CMK (cell line): Measurements from ENCODE around the gene VRK1.

Experiments used
- DNase-seq: peaks from one replicate; pipeline ENCODE4 v3.0.0-alpha.2; 2010; ENCODE audit warnings: low read depth

Gene VRK1

DNA sequence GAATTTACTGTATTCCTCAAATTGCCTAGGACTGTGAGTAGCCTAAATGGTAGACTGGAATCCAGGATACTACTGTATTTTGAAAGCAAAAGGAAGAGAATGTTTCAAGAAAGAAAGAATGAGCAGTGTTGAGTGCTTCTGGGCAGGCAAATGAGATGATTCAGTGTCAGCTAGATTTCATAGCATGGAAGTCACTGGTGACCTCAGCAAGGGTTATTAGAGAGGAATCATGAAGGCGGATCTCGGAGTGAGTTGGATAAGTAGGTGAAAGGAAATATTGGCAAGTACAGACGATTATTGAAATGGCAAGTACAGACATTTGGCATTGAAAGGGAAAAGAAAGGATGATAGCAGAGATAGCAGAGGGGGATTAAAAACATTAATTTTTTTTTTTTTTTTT lies 27.1 kb downstream of the VRK1 start:
- no peak for DNase-seq

DNA sequence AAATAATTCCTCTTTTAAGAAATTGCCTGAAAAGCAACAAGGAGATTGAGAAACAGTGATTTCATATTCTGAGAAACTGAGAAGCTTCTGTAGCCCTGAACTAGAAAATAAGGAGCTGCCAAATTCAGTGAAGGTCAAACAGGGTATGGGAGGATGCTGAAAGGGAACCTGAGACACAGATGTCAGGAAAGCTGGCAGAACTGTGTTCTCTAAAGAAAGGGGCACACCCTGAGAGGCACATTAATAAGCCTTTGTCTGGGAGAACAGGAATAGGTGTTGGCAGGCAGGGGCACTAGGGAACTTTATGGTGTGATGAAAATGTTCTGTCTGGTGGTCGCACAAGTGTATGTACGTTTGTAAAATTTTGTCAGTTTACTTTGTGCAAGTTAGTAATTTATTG lies 29.6 kb downstream of the VRK1 start:
- no peak for DNase-seq

DNA sequence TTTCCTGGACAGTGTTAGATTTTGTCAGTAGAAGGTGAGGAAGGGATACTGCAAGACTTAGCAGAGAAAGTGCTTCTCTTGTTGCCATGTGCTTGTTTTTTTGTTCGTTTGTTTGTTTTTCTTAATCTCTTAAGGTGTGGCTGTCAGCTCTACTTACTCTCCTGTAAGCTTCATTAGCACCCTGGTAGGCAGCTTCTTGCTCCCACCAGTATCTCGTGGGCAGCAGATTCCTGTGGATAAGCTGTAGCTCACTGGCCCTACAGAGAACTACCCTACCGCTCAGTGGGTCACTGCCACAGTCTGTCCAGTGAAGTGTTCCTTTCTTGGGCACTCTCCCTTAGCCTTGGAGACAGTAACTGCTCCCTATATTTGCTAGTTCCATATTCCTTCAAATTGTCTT lies 30.1 kb downstream of the VRK1 start:
- no peak for DNase-seq

DNA sequence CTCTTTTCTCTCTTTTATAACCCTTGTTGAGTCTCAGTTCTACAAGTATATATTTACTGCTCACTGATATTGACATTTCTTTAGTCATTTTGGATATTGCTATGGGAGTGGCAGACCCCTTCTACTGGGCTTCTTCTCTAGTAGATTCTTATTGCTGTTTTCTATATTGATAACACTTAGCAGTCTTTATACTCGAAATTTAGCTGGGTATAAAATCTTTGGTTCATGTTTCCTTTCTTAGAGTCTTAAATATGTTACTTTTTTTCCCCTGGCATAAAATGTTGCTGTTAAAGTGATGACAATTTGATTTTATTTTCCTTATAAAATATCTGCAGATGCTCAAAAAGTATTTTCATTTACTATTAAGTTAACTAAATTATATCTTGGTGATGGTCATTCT lies 32.6 kb downstream of the VRK1 start:
- no peak for DNase-seq

DNA sequence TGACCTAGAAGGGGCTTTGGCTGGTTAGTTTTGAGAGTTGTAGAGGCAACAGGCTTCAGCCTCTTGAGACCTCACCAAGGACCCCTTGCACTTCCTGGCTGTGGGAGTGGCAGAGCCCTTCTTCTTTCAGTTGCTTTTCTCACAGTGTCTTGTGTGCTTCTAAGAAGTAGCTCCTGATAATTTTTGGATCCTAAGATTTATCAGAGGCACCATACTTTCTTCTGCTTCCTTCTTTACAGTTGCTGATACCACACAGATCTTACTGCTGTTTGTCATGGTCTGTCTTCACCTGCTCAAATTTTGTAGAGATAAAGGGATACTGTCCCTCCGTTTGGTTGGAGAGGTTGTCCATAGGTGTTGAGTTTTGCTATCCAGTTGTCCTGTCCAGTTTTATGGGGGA lies 33.8 kb downstream of the VRK1 start:
- DNase-seq = no peak

DNA sequence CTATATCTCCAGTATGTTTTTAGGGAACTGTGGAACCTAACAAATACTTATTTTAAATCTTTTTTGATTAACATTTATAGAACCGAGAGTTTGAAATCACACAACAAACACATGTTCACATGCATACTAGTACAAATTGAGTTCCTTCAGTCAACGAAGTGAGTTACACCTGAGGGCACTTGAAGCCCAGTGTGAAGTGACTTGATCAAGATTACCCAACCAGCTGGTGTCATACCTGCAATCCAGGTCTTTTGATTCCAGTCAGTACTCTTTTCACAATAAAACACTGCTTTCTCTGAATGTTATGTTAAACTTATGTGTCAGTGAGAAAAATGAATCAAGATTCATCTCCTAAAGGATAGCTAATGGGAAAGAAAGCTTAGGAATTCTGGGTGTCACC lies 35.2 kb downstream of the VRK1 start:
- DNase-seq = no peak

DNA sequence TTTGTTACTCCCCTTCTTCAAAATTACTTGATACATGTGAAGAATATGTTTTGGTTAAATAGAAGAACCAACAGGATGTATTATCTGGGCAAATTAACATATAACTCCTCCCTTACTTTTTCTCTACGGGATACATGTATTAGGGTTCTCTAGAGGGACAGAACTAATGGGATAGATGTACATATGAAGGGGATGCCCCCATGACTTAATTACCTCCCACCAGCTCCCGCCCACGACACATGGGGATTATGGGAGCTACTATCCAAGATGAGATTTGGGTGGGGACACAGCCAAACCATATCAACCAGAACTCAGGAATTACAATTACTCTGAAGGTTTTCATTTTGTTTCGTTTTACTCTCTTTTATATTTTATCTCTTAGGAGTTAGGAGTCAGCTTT lies 41.3 kb downstream of the VRK1 start:
- no peak for DNase-seq

DNA sequence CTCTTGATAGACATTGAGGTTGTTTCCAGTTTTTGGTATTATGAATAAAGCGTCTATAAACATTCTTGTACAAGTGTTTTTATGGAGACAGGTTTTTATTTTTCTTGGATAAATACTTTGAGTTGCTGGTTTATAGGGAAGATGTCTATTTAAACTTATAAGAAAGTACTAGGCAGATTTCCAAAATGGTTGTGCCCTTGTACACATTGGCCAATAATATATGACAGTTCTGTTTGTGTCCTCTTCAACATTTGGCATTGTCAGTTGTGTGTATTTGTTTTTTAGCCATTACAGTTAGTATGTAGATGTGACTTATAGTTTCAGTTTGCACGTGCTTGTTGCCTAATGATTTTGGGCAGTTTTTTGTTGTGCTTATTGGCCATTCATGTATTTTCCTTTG lies 42.1 kb downstream of the VRK1 start:
- no peak for DNase-seq

DNA sequence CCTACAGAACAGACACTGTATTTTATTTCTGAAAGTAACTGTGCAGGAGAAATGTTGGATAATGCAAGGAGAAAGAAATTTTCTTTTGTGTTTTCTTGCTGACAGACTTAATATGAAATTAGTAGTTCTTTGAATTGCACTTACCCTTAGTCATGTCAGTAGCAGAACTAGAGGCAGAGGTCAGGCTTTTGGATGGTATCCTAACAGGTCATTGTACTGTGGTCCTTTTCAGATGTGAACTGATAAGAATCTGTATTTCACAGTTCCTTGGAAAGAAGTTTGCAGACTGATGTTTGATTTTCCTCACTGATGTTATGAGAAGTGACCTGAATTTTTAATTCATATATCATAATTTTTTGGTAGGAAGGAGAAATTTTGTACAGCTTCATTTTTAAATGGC lies 46.0 kb downstream of the VRK1 start:
- no peak for DNase-seq

DNA sequence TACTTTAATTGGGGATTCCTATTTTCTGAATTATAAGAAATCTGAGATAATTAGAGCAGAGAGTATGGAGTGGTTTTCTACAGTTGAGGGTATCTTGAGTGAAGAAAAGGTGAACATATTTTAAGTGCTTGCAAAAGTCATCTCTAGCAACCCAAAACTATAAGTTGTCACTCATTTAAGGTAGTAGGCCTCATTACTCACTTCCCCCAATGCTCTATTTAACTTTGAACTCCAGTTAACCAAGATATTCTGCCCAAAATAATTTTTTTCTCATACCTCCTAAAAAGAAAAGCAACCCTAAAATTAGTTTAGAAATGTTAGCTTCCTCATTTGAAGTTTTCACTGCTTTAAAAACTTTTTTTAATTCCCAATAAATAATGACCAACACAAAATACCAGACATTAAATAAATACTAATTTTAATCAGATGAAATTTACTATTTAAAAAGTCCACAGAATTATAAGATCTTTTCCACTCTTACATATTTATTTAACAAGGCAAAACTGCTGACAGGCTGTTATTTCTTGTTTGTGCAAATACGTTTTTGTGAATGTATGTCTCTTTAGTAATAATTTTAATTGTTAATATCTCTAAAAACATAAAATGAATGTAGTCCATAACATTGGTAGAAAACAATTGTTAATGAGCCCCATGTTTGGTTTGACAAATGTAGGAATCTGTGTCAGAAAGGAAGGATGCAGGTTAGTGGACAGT lies 47.8 kb downstream of the VRK1 start:
- DNase-seq = no peak

DNA sequence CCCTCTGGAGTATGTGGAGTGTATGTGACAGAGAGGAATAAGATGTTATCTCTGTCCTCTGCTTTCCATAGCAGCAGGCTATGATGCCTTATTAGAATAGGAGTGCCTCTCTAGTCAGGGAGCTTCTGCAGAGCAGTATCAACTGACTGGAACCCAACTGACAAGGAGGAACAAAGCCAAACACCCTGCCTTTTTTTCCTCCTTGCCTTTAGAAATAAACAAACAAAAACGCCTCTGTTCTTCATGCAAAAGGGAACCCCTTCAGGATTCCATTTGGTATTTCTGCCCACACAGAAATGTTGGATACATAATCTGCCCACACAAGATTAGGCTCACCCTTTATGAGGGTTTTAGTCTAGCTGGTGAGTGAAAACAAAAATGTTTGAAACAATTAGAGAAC lies 50.3 kb downstream of the VRK1 start:
- DNase-seq = no peak

DNA sequence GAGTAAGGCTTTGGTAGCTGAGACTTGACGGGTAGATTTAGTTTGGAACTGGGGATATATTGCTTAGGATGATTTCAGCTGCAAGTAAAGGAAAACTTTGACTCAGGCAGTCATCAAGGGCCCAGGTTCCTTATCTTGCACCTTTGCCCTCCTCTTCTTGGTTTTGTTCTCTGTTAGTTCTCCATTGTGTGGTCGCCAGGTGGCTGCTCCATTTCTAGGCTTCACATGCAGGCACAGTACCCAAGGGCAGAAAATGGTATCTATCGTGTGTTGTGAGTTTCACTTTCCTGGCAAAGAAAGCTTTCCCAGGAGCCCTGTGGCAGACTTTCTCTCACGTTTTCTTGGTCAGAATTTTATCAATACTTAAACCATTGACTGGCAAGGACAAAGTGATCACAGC lies 50.8 kb downstream of the VRK1 start:
- no peak for DNase-seq

DNA sequence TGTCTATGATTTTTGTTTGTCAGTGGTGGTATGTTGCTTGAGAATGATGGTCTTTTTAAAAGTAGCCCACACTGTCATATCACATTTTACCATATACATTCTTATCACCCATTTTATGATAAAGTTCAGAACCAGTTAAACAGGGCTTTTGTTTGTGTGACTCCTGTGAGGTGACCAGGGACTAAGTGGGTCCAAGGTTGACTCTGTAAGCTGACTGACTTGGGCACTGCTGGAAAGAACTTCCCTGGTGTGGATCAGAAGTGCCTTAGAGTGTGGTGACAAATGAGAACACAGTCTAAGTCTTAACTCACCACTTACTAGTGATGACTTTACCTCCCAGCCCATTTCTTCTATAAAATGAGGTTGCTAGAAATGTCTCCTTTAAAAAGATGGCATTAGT lies 52.6 kb downstream of the VRK1 start:
- DNase-seq = no peak

DNA sequence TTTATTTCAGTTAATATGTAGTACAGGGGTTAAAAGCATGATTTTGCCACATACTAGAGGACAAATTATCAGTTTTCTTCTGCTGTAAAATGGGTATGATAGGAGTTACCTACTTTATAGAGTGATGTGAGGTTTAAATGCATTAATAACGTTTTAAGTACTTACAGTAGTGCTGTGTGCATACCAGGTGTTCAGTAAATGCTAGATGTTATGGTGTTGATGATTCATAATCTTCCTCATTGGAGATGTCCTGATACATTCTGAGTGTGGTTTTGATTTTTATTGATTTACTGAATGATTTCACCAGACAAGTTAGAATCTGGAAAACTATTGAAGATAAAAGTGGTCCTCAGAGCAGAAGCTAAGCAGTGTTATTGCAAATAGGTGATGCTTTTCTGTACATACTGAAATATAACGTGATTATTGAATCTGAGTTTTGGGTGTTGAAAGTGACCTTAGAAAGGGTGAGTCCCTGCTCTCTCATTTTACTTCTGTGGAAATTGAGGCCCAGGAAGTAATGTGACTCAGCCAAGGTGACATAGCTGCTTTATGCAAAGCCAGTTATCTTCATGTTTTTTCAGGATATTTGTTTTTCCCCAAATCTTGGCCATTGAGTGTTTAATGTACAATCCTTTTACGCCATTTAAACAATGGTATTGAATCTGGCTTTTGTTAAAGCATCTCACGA lies 54.7 kb downstream of the VRK1 start:
- no peak for DNase-seq

DNA sequence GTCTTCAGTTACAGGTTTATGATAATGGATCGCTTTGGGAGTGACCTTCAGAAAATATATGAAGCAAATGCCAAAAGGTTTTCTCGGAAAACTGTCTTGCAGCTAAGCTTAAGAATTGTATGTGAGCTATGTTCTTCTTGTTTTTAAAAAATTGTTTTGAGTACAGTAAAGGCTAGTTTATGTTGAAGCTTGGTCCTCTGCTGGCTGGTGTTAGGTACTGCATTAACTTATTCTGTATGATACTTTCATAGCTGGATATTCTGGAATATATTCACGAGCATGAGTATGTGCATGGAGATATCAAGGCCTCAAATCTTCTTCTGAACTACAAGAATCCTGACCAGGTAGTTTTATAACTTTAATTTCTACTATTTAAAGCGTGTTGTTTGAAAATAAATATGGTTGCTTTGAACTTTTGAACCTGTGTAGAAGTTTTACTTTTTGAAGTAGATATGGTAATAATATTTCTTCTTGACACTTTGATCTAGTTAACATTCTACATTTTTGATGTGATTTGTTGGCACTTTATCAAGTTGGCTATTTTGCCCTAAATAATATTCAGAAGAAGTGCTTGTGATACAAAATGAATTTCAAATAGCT lies 55.7 kb downstream of the VRK1 start:
- no peak for DNase-seq

DNA sequence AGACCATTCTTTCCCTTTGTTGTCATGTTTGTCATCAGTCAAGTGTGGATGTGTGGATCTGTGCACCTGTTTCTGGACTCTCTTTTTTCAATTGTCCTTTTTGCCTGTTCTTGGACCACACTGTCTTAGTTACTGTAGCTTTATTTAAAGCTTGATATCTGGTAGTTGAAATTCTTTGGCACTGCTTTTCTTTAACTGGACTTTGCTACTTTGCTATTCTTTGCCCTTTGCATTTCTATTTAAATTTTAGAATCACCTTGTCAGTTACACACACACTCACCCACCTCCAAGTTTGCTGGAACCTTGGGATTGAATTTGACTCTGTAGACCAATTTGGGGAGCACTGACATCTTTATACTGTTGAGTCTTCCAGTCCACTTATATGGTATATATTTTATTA lies 61.5 kb downstream of the VRK1 start:
- DNase-seq = no peak

DNA sequence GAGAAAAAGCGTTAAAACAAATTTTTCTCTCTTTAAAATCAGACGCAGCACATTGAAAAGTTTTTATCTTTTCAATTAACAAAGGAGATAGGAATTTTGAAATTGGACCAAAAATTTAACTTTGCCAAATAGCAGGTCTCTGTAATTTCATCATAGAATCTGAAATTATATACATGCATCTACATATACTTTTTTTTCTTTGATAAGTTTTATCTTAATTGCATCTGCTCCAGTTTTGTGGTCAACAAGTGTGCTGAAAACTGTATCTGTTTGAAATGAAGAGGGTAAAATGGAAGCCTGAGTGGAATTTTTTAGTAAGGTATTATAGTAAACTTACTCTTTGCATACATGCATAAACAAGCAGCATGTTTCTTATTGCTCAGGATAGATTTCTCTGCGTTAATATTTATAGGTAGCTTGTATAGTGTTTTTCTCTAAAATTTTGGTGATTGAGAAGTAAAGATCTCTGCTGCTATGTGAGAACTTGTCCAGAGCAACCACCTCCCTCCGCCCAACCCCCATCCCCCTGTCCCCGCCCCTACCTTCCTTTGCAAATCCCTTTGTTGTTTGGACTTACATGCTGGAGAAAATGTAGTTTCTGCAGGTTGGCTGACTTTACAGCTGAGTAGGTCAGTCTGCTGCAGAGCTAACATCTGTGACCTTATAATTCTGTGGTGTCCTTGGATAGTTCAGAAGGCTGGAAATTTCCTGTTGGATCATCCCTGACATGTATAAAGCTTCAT lies 64.6 kb downstream of the VRK1 start:
- DNase-seq = no peak

DNA sequence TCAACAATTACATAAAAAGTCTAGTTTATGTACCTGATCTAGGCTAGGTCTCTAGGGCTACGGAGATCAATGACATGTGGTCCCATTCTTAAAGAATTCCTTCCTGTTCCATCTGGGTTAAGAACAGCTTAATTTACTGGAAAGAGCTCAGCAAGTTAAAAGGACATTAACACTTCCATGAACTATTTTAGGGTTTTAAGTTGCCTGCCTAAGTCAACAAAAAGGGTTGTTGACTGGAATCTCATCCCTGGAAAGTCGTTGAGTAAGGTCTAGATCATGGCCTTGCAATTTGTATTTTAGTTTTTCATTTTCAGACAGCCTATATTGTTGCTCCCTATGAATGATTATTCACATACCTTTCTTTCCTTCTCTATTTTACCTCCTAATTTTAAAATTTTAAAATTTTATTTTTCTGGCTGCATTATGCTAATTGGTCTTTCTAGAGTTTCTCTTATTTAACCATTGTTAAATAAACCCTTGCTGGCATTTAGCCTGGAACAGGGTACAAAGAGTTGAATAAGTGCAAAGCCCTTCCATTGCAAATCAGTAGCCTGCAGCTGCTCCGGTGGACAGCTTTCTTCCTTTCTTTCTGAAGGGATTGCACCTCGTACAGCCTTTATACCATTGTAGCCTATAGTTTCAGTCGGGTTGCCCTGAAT lies 66.3 kb downstream of the VRK1 start:
- no peak for DNase-seq

DNA sequence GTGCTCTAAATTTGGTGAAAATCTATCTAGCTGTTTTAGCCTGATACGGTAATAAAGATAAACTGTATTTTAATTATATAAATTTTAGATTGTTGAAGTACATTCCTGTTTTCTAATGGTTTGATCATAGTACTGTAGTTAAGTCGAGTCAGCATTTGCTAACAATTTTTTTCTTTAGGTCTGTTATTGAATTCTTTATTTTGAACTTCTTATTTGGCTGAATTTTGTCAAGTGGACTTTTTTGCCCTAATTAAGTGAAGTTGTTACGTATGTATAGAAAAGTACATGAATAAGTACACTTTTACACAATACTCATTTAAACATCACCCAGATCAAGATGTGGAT lies 66.8 kb downstream of the VRK1 start:
- no peak for DNase-seq

DNA sequence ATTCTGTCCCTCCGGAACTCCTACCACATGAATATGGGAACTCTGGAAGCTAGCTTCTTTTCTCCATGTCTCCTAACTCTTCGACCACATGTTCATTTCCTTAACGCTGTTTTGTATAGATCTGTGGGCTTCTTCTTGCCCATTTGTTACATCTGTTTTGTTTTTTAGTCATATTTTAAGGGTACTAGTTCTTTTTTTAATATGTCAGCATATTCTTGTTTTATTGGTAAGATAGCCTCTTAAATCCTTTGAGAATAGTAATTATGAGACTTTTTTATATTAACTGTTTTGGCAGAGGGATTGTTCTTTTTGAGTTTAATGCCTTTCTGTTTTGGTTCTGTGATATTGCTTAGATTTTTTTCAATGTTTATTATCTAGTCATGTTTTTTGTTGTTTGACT lies 70.5 kb downstream of the VRK1 start:
- no peak for DNase-seq

DNA sequence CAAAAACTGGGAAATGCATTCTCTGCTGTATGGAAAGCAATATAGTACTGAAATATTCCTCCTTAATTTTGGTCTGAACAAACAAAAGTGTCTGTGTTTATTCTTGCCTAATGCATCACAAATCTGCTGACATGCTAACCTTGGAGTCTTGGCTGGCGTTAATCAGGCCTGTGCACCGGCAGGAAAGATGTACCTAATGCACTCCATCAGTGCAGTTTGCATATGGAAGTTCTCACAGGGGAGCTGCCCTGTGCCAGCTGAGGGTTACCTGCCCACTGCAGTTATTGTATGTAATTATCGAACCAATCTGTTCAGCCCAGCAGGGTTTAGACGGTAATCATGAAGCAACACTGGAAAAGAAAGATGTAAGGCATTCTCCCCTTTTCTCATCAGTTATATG lies 76.9 kb downstream of the VRK1 start:
- DNase-seq = no peak

DNA sequence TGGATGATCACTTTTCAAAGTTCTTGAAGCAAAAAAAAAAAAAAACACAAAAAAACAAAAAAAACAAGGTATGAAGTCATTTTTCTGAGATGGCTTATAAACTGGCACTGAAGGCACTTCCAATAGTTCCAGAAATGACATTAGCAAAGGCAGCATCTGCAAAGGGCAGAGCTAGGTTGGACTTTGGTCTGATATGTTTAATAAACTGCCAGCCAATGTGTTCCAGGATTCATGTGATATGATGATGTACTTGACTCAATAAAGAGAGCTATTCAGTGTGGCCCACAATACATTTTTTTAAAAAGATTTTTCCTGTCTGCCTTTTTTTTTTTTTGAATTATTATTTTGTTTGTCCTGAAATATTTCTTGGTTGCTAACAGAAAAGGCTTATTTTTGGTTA lies 79.6 kb downstream of the VRK1 start:
- DNase-seq = no peak

DNA sequence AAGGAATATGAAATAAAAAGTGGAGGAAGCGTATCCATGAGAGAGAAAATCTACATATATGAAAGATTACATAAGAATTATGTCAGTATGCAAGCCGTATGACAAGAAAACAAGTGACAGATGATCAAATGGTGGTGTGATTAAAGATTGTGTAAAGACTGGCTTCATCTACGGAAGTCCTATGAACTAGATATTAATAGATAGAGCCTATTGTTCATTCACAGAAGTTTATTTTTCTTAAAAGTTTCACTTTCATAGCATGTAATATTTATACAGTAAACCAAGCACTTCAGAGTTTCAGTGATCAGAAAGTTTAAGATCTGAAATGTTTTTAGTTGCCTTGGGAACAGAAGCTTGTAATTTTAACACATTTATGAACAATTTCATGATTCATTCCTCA lies 84.5 kb downstream of the VRK1 start:
- DNase-seq = no peak
